Liver (tissue), 9 donors: ENCODE data around the gene ADCY9. TPM values are rescaled to one million over a fixed set of nuclear protein-coding genes. Genes with fewer than 3 reads are reported as not detected.

Experiments
- DNase-seq: peaks from one replicate; pipeline ENCODE4 v3.0.0-alpha.2; 2017; ENCODE audit warnings: low spot score
- H3K27ac ChIP-seq, 2 donors: one replicate each; pipeline ENCODE4 v1.7.0; 2013; ENCODE audit warnings: inconsistent platforms in 2 of 2, low read length in 2 of 2, control low read depth in 1 of 2, low read depth in 1 of 2, mild to moderate bottlenecking in 1 of 2
- H3K27me3 ChIP-seq, 4 donors: one replicate each; pipeline versions ENCODE4 v1.6.1 to v1.7.0; 2013; ENCODE audit warnings: low read length in 3 of 4, inconsistent platforms in 1 of 4, mild to moderate bottlenecking in 1 of 4, moderate library complexity in 1 of 4; ENCODE audit not compliant: control insufficient read depth in 4 of 4, insufficient read depth in 4 of 4
- H3K36me3 ChIP-seq, 4 donors: one replicate each; pipeline versions ENCODE4 v1.6.1 to v1.7.0; 2013; ENCODE audit warnings: low read length in 3 of 4, mild to moderate bottlenecking in 3 of 4, low read depth in 1 of 4, moderate library complexity in 1 of 4; ENCODE audit not compliant: control insufficient read depth in 4 of 4, insufficient read depth in 3 of 4
- H3K4me1 ChIP-seq, 4 donors: one replicate each; pipeline versions ENCODE4 v1.6.1 to v1.7.0; 2013; ENCODE audit warnings: low read length in 3 of 4, mild to moderate bottlenecking in 3 of 4, moderate library complexity in 1 of 4; ENCODE audit not compliant: control insufficient read depth in 4 of 4, insufficient read depth in 4 of 4
- H3K4me3 ChIP-seq, 3 donors: one replicate each; pipeline versions ENCODE4 v1.6.1 to v1.7.0; 2013; ENCODE audit warnings: low read length in 3 of 3, control low read depth in 1 of 3, low read depth in 1 of 3, mild to moderate bottlenecking in 1 of 3
- H3K9ac ChIP-seq, 2 donors: one replicate each; pipeline ENCODE4 v1.7.0; 2013; ENCODE audit warnings: low read length in 2 of 2, mild to moderate bottlenecking in 2 of 2, moderate library complexity in 2 of 2, control low read depth in 1 of 2, low read depth in 1 of 2
- H3K9me3 ChIP-seq, 4 donors: one replicate each; pipeline versions ENCODE4 v1.6.1 to v1.7.0; 2013; ENCODE audit warnings: low read length in 3 of 4; ENCODE audit not compliant: control insufficient read depth in 4 of 4
- EGR1 ChIP-seq, 2 donors: IDR thresholded peaks; 2 replicates each; pipeline ENCODE4 v1.6.1; 2016 to 2018; ENCODE audit warnings: antibody characterized with exemption in 2 of 2, low read depth in 2 of 2
- FOXA1 ChIP-seq: IDR thresholded peaks from 2 replicates; pipeline ENCODE4 v1.6.1; 2016; ENCODE audit warnings: antibody characterized with exemption
- FOXA2 ChIP-seq: IDR thresholded peaks from 2 replicates; pipeline ENCODE4 v1.6.1; 2016; ENCODE audit warnings: antibody characterized with exemption
- GABPA ChIP-seq, 2 donors: IDR thresholded peaks in 1 of 2; conservative IDR thresholded peaks in 1 of 2; 2 replicates each; pipeline ENCODE4 v1.6.1; 2016; ENCODE audit warnings: antibody characterized with exemption in 2 of 2, mild to moderate bottlenecking in 1 of 2, moderate library complexity in 1 of 2
- HNF4A ChIP-seq, 2 donors: conservative IDR thresholded peaks; 2 replicates each; pipeline ENCODE4 v1.6.1; 2016; ENCODE audit warnings: antibody characterized with exemption in 2 of 2, mild to moderate bottlenecking in 2 of 2
- JUND ChIP-seq, 2 donors: IDR thresholded peaks; 2 replicates each; pipeline ENCODE4 v1.6.1; 2016; ENCODE audit warnings: antibody characterized with exemption in 2 of 2
- NR2F2 ChIP-seq: IDR thresholded peaks from 2 replicates; pipeline ENCODE4 v1.6.1; 2016; ENCODE audit warnings: antibody characterized with exemption
- RAD21 ChIP-seq, 2 donors: IDR thresholded peaks; 2 replicates each; pipeline ENCODE4 v1.6.1; 2016; ENCODE audit warnings: antibody characterized with exemption in 2 of 2, mild to moderate bottlenecking in 2 of 2
- SP1 ChIP-seq: IDR thresholded peaks from 2 replicates; pipeline ENCODE4 v1.6.1; 2018; ENCODE audit warnings: antibody characterized with exemption, mild to moderate bottlenecking
- TAF1 ChIP-seq: conservative IDR thresholded peaks from 2 replicates; pipeline ENCODE4 v1.6.1; 2016; ENCODE audit warnings: antibody characterized with exemption, mild to moderate bottlenecking
- WGBS: extraction: QIAGEN DNeasy Blood & Tissue Kit; methylation state at CpG from one replicate; pipeline ENCODE4 v1.1.7; 2013; 5-methylcytosine and 5-hydroxymethylcytosine counted together
- polyA plus RNA-seq, 2 donors: library from polyadenylated mRNA; stranded (reverse) in 1 of 2; unstranded in 1 of 2; fragments of 200-250 nt in 1 of 2; fragments of >200 nt in 1 of 2; fragmentation: Nextera tagmentation in 1 of 2; extraction: Ambion mirVana in 1 of 2; gene quantifications; one replicate each; pipeline versions ENCODE4 v1.2.1 to v1.2.3, GENCODE V29; 2013 to 2015
- total RNA-seq, 2 donors: library from RNA; depleted of rRNA; stranded (reverse); fragments of >200 nt; gene quantifications; one replicate each; pipeline ENCODE4 v1.2.3, GENCODE V29; 2014
- TF ChIP-seq, protein P1 (sequence below): fragments of 150-350 bp; IDR thresholded peaks from 2 replicates; pipeline ENCODE4 v1.5.1; 2017; ENCODE audit warnings: improper control_type of control experiment, low read depth, low read length; ENCODE audit not compliant: missing input control
- TF ChIP-seq, protein P2 (sequence below): IDR thresholded peaks from 2 replicates; pipeline ENCODE4 v1.6.1; 2016; ENCODE audit warnings: antibody characterized with exemption
- TF ChIP-seq, protein P3 (sequence below): IDR thresholded peaks from 2 replicates; pipeline ENCODE4 v1.6.1; 2016; ENCODE audit warnings: antibody characterized with exemption
- donor health status: healthy.
- donor health status: healthy.
- donor health status: healthy.
- donor health status: healthy.
- donor health status: healthy.

Gene ADCY9
- total and polyA plus RNA-seq, 4 donors, result 3.6 to 25.1 (median 11.0) TPM

DNA sequence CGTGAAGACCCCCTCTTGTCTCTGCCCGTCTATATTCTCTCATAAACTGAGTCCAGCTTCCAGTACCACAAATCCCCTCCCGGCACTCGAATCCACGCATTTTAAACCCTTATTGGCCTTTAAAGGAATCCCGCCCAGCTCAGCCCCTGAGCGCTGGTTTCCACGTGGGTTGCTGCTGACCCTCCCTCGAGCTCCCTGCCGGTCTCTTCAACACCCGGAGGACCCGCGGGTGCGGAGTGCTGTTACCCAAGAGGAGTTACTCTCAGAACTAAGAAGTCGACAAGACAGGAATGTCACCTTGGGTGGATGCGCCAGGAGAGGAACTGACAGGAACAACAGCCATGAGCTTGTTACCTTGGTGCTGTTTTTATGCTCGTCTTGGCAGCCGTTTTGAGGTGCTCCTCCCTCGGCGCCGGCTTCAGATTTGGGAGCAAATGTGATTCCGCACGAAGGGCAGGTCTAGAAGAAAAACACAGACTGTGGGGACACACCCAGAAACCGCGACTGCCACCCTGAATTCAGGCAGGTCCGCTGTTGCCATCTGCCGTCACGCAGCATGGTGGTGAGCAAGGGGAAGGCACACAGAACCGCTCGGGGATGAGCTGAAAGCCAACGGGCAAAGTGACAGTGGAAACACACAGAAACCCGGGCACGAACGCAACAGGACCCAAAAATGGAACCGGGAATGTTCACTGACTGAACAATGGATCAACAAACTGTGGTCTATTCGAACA lies 123.0 kb downstream of the ADCY9 start:
- Histone ChIP-seq H3K9ac (no peak overlapping the region), H3K4me1 (no peaks in the 10 kb centered on the region), H3K27me3 (no peaks in the 10 kb centered on the region), H3K27ac (no peak overlapping the region), H3K9me3 (no peaks in the 10 kb centered on the region), H3K36me3 (peaks cover 0 to 7% (median under 1%) of the 10 kb centered on the region in 4 donors), H3K4me3 (no peak overlapping the region)
- WGBS, result 97% methylated on average over 36 of the region's 36 CpGs
- no peak for TF ChIP-seq HNF4A (conservative IDR thresholded peaks at IDR 0.05)
- TF ChIP-seq, protein P1, sequence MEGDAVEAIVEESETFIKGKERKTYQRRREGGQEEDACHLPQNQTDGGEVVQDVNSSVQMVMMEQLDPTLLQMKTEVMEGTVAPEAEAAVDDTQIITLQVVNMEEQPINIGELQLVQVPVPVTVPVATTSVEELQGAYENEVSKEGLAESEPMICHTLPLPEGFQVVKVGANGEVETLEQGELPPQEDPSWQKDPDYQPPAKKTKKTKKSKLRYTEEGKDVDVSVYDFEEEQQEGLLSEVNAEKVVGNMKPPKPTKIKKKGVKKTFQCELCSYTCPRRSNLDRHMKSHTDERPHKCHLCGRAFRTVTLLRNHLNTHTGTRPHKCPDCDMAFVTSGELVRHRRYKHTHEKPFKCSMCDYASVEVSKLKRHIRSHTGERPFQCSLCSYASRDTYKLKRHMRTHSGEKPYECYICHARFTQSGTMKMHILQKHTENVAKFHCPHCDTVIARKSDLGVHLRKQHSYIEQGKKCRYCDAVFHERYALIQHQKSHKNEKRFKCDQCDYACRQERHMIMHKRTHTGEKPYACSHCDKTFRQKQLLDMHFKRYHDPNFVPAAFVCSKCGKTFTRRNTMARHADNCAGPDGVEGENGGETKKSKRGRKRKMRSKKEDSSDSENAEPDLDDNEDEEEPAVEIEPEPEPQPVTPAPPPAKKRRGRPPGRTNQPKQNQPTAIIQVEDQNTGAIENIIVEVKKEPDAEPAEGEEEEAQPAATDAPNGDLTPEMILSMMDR, result no peak
- TF ChIP-seq, protein P2, sequence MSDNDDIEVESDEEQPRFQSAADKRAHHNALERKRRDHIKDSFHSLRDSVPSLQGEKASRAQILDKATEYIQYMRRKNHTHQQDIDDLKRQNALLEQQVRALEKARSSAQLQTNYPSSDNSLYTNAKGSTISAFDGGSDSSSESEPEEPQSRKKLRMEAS, result no peak
- no peak for TF ChIP-seq FOXA1
- TF ChIP-seq TAF1, result no peak
- TF ChIP-seq RAD21 (IDR thresholded peaks at IDR 0.05), result no peak
- no peak for TF ChIP-seq EGR1 (IDR thresholded peaks at IDR 0.05; ENCODE audit: low read depth in 2 of 2)
- TF ChIP-seq NR2F2, result no peak
- no peak for TF ChIP-seq SP1
- TF ChIP-seq JUND (IDR thresholded peaks at IDR 0.05), result no peak
- TF ChIP-seq FOXA2, result no peak
- no peak for TF ChIP-seq GABPA (IDR thresholded peaks at IDR 0.05 in 1 of 2, conservative IDR thresholded peaks at IDR 0.05 in 1 of 2)
- no peak for DNase-seq

DNA sequence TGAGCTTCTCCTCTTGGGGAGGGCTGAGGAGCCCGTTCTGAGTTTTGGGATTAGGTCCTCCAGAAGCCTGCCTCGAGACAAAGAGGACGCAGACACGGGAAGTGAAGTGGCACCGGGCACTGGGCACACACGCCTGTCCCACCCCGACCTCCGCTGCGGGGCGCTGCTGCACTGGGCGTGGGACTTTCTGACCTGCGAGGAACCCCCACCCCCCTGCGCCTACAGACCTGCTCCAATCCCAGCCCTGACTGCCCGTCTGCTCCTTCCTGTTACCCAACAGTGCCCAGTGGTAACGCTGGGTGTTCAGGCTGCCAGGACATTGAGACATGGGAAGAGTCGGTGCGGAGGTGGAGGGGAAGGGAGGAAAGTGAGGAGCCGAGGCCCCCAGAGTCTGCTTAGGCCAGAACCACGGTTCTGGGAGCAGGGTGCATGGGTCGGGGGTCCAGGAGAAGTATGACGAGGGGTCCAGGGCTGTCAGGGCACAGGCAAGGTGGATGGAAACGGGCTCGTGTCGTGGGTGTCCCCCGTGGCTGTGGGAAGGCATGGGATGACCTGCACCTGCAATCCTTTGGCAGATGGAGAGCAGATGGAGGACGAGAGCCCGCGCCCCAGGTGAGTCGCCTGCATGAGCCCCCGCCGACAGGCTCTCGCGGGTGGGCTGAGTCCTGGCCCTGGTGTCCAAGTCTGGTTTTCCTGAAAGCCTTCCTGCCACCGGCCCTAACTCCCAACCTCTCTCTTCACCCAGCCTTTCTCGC lies 123.8 kb downstream of the ADCY9 start:
- WGBS, result 91% methylated on average over 35 of the region's 35 CpGs
- no peak for DNase-seq
- H3K9ac ChIP-seq, result no peak overlapping the region

DNA sequence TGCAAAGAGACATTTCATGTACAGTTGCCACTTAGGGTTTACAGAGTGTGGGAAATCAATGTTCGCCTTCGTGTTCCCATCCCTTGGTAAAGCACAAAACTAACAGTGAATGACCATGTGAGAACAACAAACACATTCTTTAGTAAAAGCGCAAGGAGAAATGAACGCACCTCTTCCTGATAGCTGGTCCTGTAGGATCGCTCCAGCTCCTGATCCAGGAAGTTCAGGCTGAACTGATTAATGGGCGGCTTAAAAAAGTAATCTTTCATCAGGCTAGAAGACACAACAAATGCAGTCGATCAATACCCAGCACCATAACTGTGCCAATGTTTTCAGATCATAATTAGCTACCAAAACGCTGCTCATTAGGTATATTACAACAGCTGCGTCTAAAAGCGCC lies 127.4 kb downstream of the ADCY9 start:
- no peak for TF ChIP-seq FOXA1
- no peak for TF ChIP-seq FOXA2
- TF ChIP-seq TAF1, result no peak
- no peak for TF ChIP-seq SP1
- no peak for TF ChIP-seq HNF4A (conservative IDR thresholded peaks at IDR 0.05)
- TF ChIP-seq, protein P1, result no peak
- no peak for TF ChIP-seq GABPA (IDR thresholded peaks at IDR 0.05 in 1 of 2, conservative IDR thresholded peaks at IDR 0.05 in 1 of 2)
- TF ChIP-seq, protein P3, sequence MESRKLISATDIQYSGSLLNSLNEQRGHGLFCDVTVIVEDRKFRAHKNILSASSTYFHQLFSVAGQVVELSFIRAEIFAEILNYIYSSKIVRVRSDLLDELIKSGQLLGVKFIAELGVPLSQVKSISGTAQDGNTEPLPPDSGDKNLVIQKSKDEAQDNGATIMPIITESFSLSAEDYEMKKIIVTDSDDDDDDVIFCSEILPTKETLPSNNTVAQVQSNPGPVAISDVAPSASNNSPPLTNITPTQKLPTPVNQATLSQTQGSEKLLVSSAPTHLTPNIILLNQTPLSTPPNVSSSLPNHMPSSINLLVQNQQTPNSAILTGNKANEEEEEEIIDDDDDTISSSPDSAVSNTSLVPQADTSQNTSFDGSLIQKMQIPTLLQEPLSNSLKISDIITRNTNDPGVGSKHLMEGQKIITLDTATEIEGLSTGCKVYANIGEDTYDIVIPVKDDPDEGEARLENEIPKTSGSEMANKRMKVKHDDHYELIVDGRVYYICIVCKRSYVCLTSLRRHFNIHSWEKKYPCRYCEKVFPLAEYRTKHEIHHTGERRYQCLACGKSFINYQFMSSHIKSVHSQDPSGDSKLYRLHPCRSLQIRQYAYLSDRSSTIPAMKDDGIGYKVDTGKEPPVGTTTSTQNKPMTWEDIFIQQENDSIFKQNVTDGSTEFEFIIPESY, result no peak
- TF ChIP-seq EGR1 (IDR thresholded peaks at IDR 0.05; ENCODE audit: low read depth in 2 of 2), result no peak
- no peaks in the 10 kb centered on the region for H3K9me3 ChIP-seq
- H3K27ac ChIP-seq, result no peak overlapping the region
- no peaks in the 10 kb centered on the region for H3K4me1 ChIP-seq
- no peak overlapping the region for H3K9ac ChIP-seq
- WGBS, result 92% methylated on average over 10 of the region's 10 CpGs
- no peak overlapping the region for H3K4me3 ChIP-seq
- no peaks in the 10 kb centered on the region for H3K27me3 ChIP-seq
- no peak for DNase-seq
- peaks cover 0 to 14% (median 4%) of the 10 kb centered on the region in 4 donors for H3K36me3 ChIP-seq

More for the DNA sequence above, 123.8 kb downstream of the ADCY9 start:
- no peak overlapping the region for H3K27ac ChIP-seq
- H3K4me1 ChIP-seq, result no peaks in the 10 kb centered on the region
- no peaks in the 10 kb centered on the region for H3K9me3 ChIP-seq
- TF ChIP-seq NR2F2 (no peak), RAD21 (IDR thresholded peaks at IDR 0.05) (peak in 1 of 2 donors; percentile 61)
- H3K36me3 ChIP-seq, result peaks cover 0 to 13% (median 3%) of the 10 kb centered on the region in 4 donors
- no peak overlapping the region for H3K4me3 ChIP-seq
- no peaks in the 10 kb centered on the region for H3K27me3 ChIP-seq
